Effector memory CD8-positive, alpha-beta T cell (primary cell): ENCODE results near the gene DDX56.

Source experiments
- ATAC-seq: fragments of 150-1000 bp; cut with Tn5 transposase; replicated peaks from 2 replicates; pipeline ENCODE4 v1.10.0; 2021; ENCODE audit warnings: mild to moderate bottlenecking, moderate library complexity
- DNase-seq, 3 experiments: peaks; one replicate each; pipeline ENCODE4 v3.0.0; 2021
- H3K27ac Mint-ChIP-seq, 2 donors: one replicate each; pipeline ENCODE4 v1.8.0; 2022; ENCODE audit warnings: mild to moderate bottlenecking in 2 of 2, mixed read lengths in 2 of 2, moderate library complexity in 2 of 2
- H3K27me3 Mint-ChIP-seq, 2 donors: one replicate each; pipeline ENCODE4 v1.8.0; 2022; ENCODE audit warnings: mixed read lengths in 2 of 2
- H3K36me3 Mint-ChIP-seq: one replicate; pipeline ENCODE4 v1.8.0; 2022; ENCODE audit warnings: mild to moderate bottlenecking, moderate library complexity, mixed read lengths; ENCODE audit not compliant: insufficient read depth
- H3K4me1 Mint-ChIP-seq, 2 donors: one replicate each; pipeline ENCODE4 v1.8.0; 2022; ENCODE audit warnings: low read depth in 2 of 2, mixed read lengths in 2 of 2
- H3K4me3 Mint-ChIP-seq, 2 donors: one replicate each; pipeline ENCODE4 v1.8.0; 2022; ENCODE audit warnings: mild to moderate bottlenecking in 2 of 2, mixed read lengths in 2 of 2, moderate library complexity in 2 of 2
- H3K9me3 Mint-ChIP-seq, 2 donors: one replicate each; pipeline ENCODE4 v1.8.0; 2022; ENCODE audit warnings: mixed read lengths in 2 of 2
- total RNA-seq, 9 experiments: gene quantifications; one replicate each; lab custom pipeline; 2026; lab: John Stamatoyannopoulos, UW

The DDX56 gene
- 91.0 to 199 (median 120) reads per million in 9 experiments for total RNA-seq

- peaks cover 77% of the 10 kb centered on the region for H3K36me3 Mint-ChIP-seq
Observed at GRCh38 chr7:44573464-44574286, at the start of gene DDX56. TSS of gene DDX56 (minus strand) at chr7:44573908. CDS start at chr7:44573895, 13 bp downstream.

GRCh38 chr7:44622342-44623151, 48.8 kb upstream of the DDX56 start:
- ATAC-seq (peak; percentile 34), DNase-seq (no peak)
- Mint-ChIP-seq H3K27me3 (no peaks in the 10 kb centered on the region), H3K27ac (peak overlapping the region; percentile 82 to 91), H3K36me3 (peaks cover 56% of the 10 kb centered on the region), H3K4me1 (peaks cover 72 to 83% of the 10 kb centered on the region in 2 donors), H3K9me3 (no peaks in the 10 kb centered on the region), H3K4me3 (peak overlapping the region; percentile 57 to 69)

More at GRCh38 chr7:44573464-44574286, at the start of gene DDX56:
- ATAC-seq: peak; percentile 95
- no peaks in the 10 kb centered on the region for H3K27me3 Mint-ChIP-seq
- H3K4me1 Mint-ChIP-seq: peaks cover 27 to 34% of the 10 kb centered on the region in 2 donors
- peak within 1 kb of the TSS; percentile 99 for H3K27ac Mint-ChIP-seq
- DNase-seq: peak; percentile 80 to 88 (median 87)
- no peaks in the 10 kb centered on the region for H3K9me3 Mint-ChIP-seq
- H3K4me3 Mint-ChIP-seq: peak within 1 kb of the TSS; percentile 96

GRCh38 chr7:44621750-44622103, 48.0 kb upstream of the DDX56 start:
- peak overlapping the region in 1 of 2 donors; percentile 57 for H3K4me3 Mint-ChIP-seq
- no peaks in the 10 kb centered on the region for H3K9me3 Mint-ChIP-seq
- ATAC-seq (no peak), DNase-seq (no peak)
- H3K27me3 Mint-ChIP-seq: no peaks in the 10 kb centered on the region
- peak overlapping the region; percentile 82 to 91 for H3K27ac Mint-ChIP-seq
- H3K36me3 Mint-ChIP-seq: peaks cover 51% of the 10 kb centered on the region
- H3K4me1 Mint-ChIP-seq: peaks cover 76 to 90% of the 10 kb centered on the region in 2 donors

GRCh38 chr7:44621034-44621749, 47.5 kb upstream of the DDX56 start:
- DNase-seq: no peak
- peak overlapping the region; percentile 48 to 91 for H3K27ac Mint-ChIP-seq

GRCh38 chr7:44618753-44619152, 45.0 kb upstream of the DDX56 start:
- no peak for DNase-seq
- peaks cover 69 to 82% of the 10 kb centered on the region in 2 donors for H3K4me1 Mint-ChIP-seq
- peak overlapping the region; percentile 37 to 65 for H3K4me3 Mint-ChIP-seq
- H3K27ac Mint-ChIP-seq: peak overlapping the region; percentile 84 to 92
- H3K9me3 Mint-ChIP-seq: no peaks in the 10 kb centered on the region
- no peaks in the 10 kb centered on the region for H3K27me3 Mint-ChIP-seq
- peak; percentile 71 for ATAC-seq
- H3K36me3 Mint-ChIP-seq: peaks cover 22% of the 10 kb centered on the region

More at GRCh38 chr7:44621034-44621749, 47.5 kb upstream of the DDX56 start:
- ATAC-seq: no peak
- Mint-ChIP-seq H3K4me3 (peak overlapping the region in 1 of 2 donors; percentile 57), H3K4me1 (peaks cover 71 to 86% of the 10 kb centered on the region in 2 donors), H3K9me3 (no peaks in the 10 kb centered on the region), H3K36me3 (peaks cover 46% of the 10 kb centered on the region), H3K27me3 (no peaks in the 10 kb centered on the region)

GRCh38 chr7:44618045-44618444, 44.3 kb upstream of the DDX56 start:
- peaks cover 16% of the 10 kb centered on the region for H3K36me3 Mint-ChIP-seq

GRCh38 chr7:44617225-44617890, 43.6 kb upstream of the DDX56 start:
- peaks cover 16% of the 10 kb centered on the region for H3K36me3 Mint-ChIP-seq
- ATAC-seq: peak; percentile 27
- H3K27me3 Mint-ChIP-seq: no peaks in the 10 kb centered on the region
- DNase-seq: no peak
- no peaks in the 10 kb centered on the region for H3K9me3 Mint-ChIP-seq
- H3K27ac Mint-ChIP-seq: peak overlapping the region; percentile 84 to 92
- H3K4me1 Mint-ChIP-seq: peaks cover 65 to 74% of the 10 kb centered on the region in 2 donors
- H3K4me3 Mint-ChIP-seq: peak overlapping the region in 1 of 2 donors; percentile 8

More at GRCh38 chr7:44618045-44618444, 44.3 kb upstream of the DDX56 start:
- ATAC-seq (no peak), DNase-seq (no peak)
- peak overlapping the region in 1 of 2 donors; percentile 65 for H3K4me3 Mint-ChIP-seq
- peak overlapping the region; percentile 84 to 92 for H3K27ac Mint-ChIP-seq
- H3K27me3 Mint-ChIP-seq: no peaks in the 10 kb centered on the region
- H3K4me1 Mint-ChIP-seq: peaks cover 67 to 76% of the 10 kb centered on the region in 2 donors
- no peaks in the 10 kb centered on the region for H3K9me3 Mint-ChIP-seq

GRCh38 chr7:44616545-44616944, 42.8 kb upstream of the DDX56 start:
- H3K27me3 Mint-ChIP-seq: no peaks in the 10 kb centered on the region
- H3K4me3 Mint-ChIP-seq: no peak overlapping the region
- H3K36me3 Mint-ChIP-seq: peaks cover 16% of the 10 kb centered on the region
- peaks cover 68 to 73% of the 10 kb centered on the region in 2 donors for H3K4me1 Mint-ChIP-seq
- H3K9me3 Mint-ChIP-seq: no peaks in the 10 kb centered on the region
- DNase-seq (no peak), ATAC-seq (no peak)
- H3K27ac Mint-ChIP-seq: no peak overlapping the region

GRCh38 chr7:44615793-44616192, 42.1 kb upstream of the DDX56 start:
- Mint-ChIP-seq H3K4me1 (peaks cover 61 to 66% of the 10 kb centered on the region in 2 donors), H3K27ac (peak overlapping the region; percentile 60 to 90)

GRCh38 chr7:44615149-44615611, 41.5 kb upstream of the DDX56 start:
- H3K4me1 Mint-ChIP-seq: peaks cover 63 to 64% of the 10 kb centered on the region in 2 donors
- H3K9me3 Mint-ChIP-seq: no peaks in the 10 kb centered on the region
- peaks cover 12% of the 10 kb centered on the region for H3K36me3 Mint-ChIP-seq
- DNase-seq (no peak), ATAC-seq (peak; percentile 46)
- H3K27ac Mint-ChIP-seq: peak overlapping the region in 1 of 2 donors; percentile 90
- no peaks in the 10 kb centered on the region for H3K27me3 Mint-ChIP-seq
- H3K4me3 Mint-ChIP-seq: peak overlapping the region; percentile 41 to 62

More at GRCh38 chr7:44615793-44616192, 42.1 kb upstream of the DDX56 start:
- no peaks in the 10 kb centered on the region for H3K9me3 Mint-ChIP-seq
- no peak for ATAC-seq
- peak overlapping the region in 1 of 2 donors; percentile 62 for H3K4me3 Mint-ChIP-seq
- H3K36me3 Mint-ChIP-seq: peaks cover 12% of the 10 kb centered on the region
- DNase-seq: no peak
- H3K27me3 Mint-ChIP-seq: no peaks in the 10 kb centered on the region

GRCh38 chr7:44609829-44610228, 36.1 kb upstream of the DDX56 start:
- no peaks in the 10 kb centered on the region for H3K27me3 Mint-ChIP-seq
- DNase-seq: no peak
- H3K36me3 Mint-ChIP-seq: peaks cover 38% of the 10 kb centered on the region
- peaks cover 44 to 53% of the 10 kb centered on the region in 2 donors for H3K4me1 Mint-ChIP-seq
- H3K9me3 Mint-ChIP-seq: no peaks in the 10 kb centered on the region
- H3K4me3 Mint-ChIP-seq: peak overlapping the region; percentile 27 to 33
- ATAC-seq: no peak
- H3K27ac Mint-ChIP-seq: peak overlapping the region in 1 of 2 donors; percentile 70

- DNase-seq (no peak), ATAC-seq (no peak)
- Mint-ChIP-seq H3K4me1 (peaks cover 39 to 47% of the 10 kb centered on the region in 2 donors), H3K36me3 (peaks cover 38% of the 10 kb centered on the region), H3K4me3 (peak overlapping the region; percentile 8 to 13), H3K27me3 (no peaks in the 10 kb centered on the region), H3K27ac (peak overlapping the region in 1 of 2 donors; percentile 44), H3K9me3 (no peaks in the 10 kb centered on the region)
Observed at GRCh38 chr7:44608916-44609648, 35.4 kb upstream of the DDX56 start.
